Measurements from ENCODE around the gene ADCY5.

Gene ADCY5

DNA sequence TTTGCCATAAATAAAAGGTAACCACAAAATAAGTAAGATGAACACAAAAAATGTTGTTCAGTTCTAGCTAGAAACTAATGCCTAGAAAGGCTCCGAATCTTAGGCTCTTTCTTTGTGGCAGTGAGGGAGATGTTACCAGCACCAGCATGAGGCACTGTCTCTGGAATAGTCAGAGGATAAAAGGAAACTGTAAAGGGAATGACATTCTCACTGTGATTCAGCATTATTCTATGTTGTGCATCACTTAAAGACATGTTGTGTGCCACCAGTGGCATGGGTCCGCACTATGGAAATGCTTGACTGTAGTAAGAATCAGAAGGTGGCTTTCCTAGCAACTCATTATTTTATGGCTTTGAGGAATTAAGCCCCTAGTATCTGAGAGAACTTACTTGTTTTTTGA, 176.3 kb downstream of the ADCY5 start:
- Histone ChIP-seq H3K4me3 (ENCODE audit: low read depth, low read length) (no peak overlapping the region), H3K9me3 (ENCODE audit: control insufficient read depth, insufficient read depth, low read depth, low read length) (no peaks in the 10 kb centered on the region), H3K4me1 (ENCODE audit: control insufficient read depth, insufficient read depth, low read length) (no peaks in the 10 kb centered on the region), H3K36me3 (ENCODE audit: control insufficient read depth in 2 of 2, insufficient read depth in 1 of 2, low read length in 2 of 2) (peaks cover 0 to 9% of the 10 kb centered on the region in 2 experiments; a peak in 1 of 3 replicates), H3K27ac (ENCODE audit: extremely low read depth, low read depth, low read length) (no peak overlapping the region)
- TF ChIP-seq ZNF112 (tag by site-specific recombination; IDR thresholded peaks at IDR 0.05): no peak
- no peak for TF ChIP-seq ZNF571 (tag by site-specific recombination; IDR thresholded peaks at IDR 0.05)
- no peak for TF ChIP-seq OSR2 (tag by site-specific recombination; IDR thresholded peaks at IDR 0.05)
- TF ChIP-seq MEIS1 (CRISPR knock-in tag; IDR thresholded peaks at IDR 0.05; ENCODE audit: borderline replicate concordance): no peak
- no peak for TF ChIP-seq TCF7L2 (IDR thresholded peaks at IDR 0.05; ENCODE audit: borderline replicate concordance, low read depth, low read length)
- TF ChIP-seq ZNF10 (tag by site-specific recombination; IDR thresholded peaks at IDR 0.05): no peak
- no peak for TF ChIP-seq ZNF146 (tag by site-specific recombination; IDR thresholded peaks at IDR 0.05)
- TF ChIP-seq, protein P1, sequence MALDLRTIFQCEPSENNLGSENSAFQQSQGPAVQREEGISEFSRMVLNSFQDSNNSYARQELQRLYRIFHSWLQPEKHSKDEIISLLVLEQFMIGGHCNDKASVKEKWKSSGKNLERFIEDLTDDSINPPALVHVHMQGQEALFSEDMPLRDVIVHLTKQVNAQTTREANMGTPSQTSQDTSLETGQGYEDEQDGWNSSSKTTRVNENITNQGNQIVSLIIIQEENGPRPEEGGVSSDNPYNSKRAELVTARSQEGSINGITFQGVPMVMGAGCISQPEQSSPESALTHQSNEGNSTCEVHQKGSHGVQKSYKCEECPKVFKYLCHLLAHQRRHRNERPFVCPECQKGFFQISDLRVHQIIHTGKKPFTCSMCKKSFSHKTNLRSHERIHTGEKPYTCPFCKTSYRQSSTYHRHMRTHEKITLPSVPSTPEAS (tag by site-specific recombination; IDR thresholded peaks at IDR 0.05): no peak
- TF ChIP-seq ZNF544 (tag by site-specific recombination; IDR thresholded peaks at IDR 0.05): no peak
- TF ChIP-seq, protein P2, sequence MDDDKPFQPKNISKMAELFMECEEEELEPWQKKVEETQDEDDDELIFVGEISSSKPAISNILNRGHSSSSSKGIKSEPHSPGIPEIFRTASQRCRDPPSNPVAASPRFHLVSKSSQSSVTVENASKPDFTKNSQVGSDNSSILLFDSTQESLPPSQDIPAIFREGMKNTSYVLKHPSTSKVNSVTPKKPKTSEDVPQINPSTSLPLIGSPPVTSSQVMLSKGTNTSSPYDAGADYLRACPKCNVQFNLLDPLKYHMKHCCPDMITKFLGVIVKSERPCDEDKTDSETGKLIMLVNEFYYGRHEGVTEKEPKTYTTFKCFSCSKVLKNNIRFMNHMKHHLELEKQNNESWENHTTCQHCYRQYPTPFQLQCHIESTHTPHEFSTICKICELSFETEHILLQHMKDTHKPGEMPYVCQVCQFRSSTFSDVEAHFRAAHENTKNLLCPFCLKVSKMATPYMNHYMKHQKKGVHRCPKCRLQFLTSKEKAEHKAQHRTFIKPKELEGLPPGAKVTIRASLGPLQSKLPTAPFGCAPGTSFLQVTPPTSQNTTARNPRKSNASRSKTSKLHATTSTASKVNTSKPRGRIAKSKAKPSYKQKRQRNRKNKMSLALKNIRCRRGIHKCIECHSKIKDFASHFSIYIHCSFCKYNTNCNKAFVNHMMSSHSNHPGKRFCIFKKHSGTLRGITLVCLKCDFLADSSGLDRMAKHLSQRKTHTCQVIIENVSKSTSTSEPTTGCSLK (tag by site-specific recombination; IDR thresholded peaks at IDR 0.05): no peak
- no peak for TF ChIP-seq ZNF335 (tag by site-specific recombination; conservative IDR thresholded peaks at IDR 0.05)
- no peak for TF ChIP-seq IKZF3 (tag by site-specific recombination; IDR thresholded peaks at IDR 0.05)
- TF ChIP-seq, protein P3, sequence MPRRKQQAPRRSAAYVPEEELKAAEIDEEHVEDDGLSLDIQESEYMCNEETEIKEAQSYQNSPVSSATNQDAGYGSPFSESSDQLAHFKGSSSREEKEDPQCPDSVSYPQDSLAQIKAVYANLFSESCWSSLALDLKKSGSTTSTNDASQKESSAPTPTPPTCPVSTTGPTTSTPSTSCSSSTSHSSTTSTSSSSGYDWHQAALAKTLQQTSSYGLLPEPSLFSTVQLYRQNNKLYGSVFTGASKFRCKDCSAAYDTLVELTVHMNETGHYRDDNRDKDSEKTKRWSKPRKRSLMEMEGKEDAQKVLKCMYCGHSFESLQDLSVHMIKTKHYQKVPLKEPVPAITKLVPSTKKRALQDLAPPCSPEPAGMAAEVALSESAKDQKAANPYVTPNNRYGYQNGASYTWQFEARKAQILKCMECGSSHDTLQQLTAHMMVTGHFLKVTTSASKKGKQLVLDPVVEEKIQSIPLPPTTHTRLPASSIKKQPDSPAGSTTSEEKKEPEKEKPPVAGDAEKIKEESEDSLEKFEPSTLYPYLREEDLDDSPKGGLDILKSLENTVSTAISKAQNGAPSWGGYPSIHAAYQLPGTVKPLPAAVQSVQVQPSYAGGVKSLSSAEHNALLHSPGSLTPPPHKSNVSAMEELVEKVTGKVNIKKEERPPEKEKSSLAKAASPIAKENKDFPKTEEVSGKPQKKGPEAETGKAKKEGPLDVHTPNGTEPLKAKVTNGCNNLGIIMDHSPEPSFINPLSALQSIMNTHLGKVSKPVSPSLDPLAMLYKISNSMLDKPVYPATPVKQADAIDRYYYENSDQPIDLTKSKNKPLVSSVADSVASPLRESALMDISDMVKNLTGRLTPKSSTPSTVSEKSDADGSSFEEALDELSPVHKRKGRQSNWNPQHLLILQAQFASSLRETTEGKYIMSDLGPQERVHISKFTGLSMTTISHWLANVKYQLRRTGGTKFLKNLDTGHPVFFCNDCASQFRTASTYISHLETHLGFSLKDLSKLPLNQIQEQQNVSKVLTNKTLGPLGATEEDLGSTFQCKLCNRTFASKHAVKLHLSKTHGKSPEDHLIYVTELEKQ (tag by site-specific recombination; IDR thresholded peaks at IDR 0.05; ENCODE audit: borderline replicate concordance): no peak
- TF ChIP-seq, protein P4, sequence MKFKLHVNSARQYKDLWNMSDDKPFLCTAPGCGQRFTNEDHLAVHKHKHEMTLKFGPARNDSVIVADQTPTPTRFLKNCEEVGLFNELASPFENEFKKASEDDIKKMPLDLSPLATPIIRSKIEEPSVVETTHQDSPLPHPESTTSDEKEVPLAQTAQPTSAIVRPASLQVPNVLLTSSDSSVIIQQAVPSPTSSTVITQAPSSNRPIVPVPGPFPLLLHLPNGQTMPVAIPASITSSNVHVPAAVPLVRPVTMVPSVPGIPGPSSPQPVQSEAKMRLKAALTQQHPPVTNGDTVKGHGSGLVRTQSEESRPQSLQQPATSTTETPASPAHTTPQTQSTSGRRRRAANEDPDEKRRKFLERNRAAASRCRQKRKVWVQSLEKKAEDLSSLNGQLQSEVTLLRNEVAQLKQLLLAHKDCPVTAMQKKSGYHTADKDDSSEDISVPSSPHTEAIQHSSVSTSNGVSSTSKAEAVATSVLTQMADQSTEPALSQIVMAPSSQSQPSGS (tag by site-specific recombination; IDR thresholded peaks at IDR 0.05; ENCODE audit: low read depth): no peak
- TF ChIP-seq ZNF354C (tag by site-specific recombination; IDR thresholded peaks at IDR 0.05; ENCODE audit: borderline replicate concordance, low read depth): no peak
- ChIA-PET POLR2A (no interaction called here), CTCF (no interaction called here)

DNA sequence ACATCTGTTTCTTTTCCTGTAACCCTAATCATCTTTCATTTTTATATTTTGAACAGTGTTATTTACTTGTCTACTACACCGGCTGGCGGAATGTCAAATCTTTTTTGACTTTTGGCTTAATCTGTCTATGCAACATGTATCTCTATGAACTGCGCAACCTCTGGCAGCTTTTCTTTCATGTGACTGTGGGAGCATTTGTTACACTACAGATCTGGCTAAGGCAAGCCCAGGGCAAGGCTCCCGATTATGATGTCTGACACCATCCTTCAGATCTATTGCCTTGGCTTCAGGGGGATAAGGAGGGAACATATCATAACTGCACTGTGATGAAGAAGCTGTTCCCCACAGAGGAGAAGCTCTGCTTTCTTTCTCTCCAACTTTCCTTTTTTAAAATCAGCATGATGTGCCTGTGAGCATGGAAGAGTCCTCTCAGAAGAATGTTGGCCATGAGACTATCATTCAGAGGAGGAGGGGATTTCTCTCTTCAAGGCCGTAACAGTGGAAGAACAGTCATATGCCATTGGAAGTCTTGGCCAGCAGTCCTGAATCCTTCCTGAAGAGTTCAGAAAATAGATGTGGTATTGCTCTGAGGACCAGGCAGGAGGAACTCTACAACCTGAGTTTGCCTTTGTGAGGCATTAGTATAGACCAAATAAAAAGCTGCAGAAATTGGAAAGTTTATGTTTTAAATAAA, 177.3 kb downstream of the ADCY5 start:
- ChIA-PET CTCF (interaction anchor here (0.6 to 0.7 kb wide), 2 partner anchors 11 to 14 kb away, joined by 3 read pairs; no protein-coding TSS in a partner anchor), POLR2A (no interaction called here)
- TF ChIP-seq ZNF561 (tag by site-specific recombination; IDR thresholded peaks at IDR 0.05; ENCODE audit: borderline replicate concordance): no peak
- no peak for TF ChIP-seq TRIM28 (IDR thresholded peaks at IDR 0.05; ENCODE audit: borderline replicate concordance, low read length)
- TF ChIP-seq ZFP37 (tag by site-specific recombination; IDR thresholded peaks at IDR 0.05): no peak
- no peak for TF ChIP-seq ZNF433 (tag by site-specific recombination; IDR thresholded peaks at IDR 0.05; ENCODE audit: low read depth)
- no peak for TF ChIP-seq SP2 (tag by site-specific recombination; IDR thresholded peaks at IDR 0.05)
- TF ChIP-seq ZNF23 (tag by site-specific recombination; IDR thresholded peaks at IDR 0.05; ENCODE audit: borderline replicate concordance): no peak
- no peak for TF ChIP-seq ZNF571 (tag by site-specific recombination; IDR thresholded peaks at IDR 0.05)
- no peak for TF ChIP-seq ZNF529 (tag by site-specific recombination; IDR thresholded peaks at IDR 0.05; ENCODE audit: insufficient replicate concordance)
- Histone ChIP-seq H3K9me3 (ENCODE audit: control insufficient read depth, insufficient read depth, low read depth, low read length) (no peaks in the 10 kb centered on the region), H3K4me3 (ENCODE audit: low read depth, low read length) (no peak overlapping the region), H3K36me3 (ENCODE audit: control insufficient read depth in 2 of 2, insufficient read depth in 1 of 2, low read length in 2 of 2) (peaks cover 0 to 13% of the 10 kb centered on the region in 2 experiments; a peak in 1 of 3 replicates), H3K4me1 (ENCODE audit: control insufficient read depth, insufficient read depth, low read length) (no peaks in the 10 kb centered on the region), H3K27ac (ENCODE audit: extremely low read depth, low read depth, low read length) (no peak overlapping the region)
